ENCODE data around the gene DDX24.
A peak's percentile ranks its signal among the peaks of the same experiment; 100 is the strongest.

GRCh38 chr14:94129111-94129757 is 48.2 kb upstream of the DDX24 start, which contains the start of gene IFI27L2:
- no peak for TF ChIP-seq MAX (CRISPR knock-in tag; IDR thresholded peaks at IDR 0.05)
- TF ChIP-seq CTCF (IDR thresholded peaks at IDR 0.05), result peak; percentile 19; the same call in 1 of the 2 replicates
- no peak for TF ChIP-seq SP1 (CRISPR knock-in tag; conservative IDR thresholded peaks at IDR 0.05)
- peak; percentile 40; the same call in 1 of the 2 replicates for TF ChIP-seq USF2 (CRISPR knock-in tag; IDR thresholded peaks at IDR 0.05)
- no peak for TF ChIP-seq CREB1 (CRISPR knock-in tag; IDR thresholded peaks at IDR 0.05)
- TF ChIP-seq FOXK1 (CRISPR knock-in tag; IDR thresholded peaks at IDR 0.05), result no peak
- no peak for TF ChIP-seq GTF2I (CRISPR knock-in tag; conservative IDR thresholded peaks at IDR 0.05)
- TF ChIP-seq ZNF281 (CRISPR knock-in tag; IDR thresholded peaks at IDR 0.05), result no peak
- TF ChIP-seq TCF7 (CRISPR knock-in tag; IDR thresholded peaks at IDR 0.05; ENCODE audit: low read depth), result no peak
- TF ChIP-seq NFE2L1 (CRISPR knock-in tag; IDR thresholded peaks at IDR 0.05), result no peak
- no peak for TF ChIP-seq ATF6 (CRISPR knock-in tag; IDR thresholded peaks at IDR 0.05)
- TF ChIP-seq ZBTB43 (CRISPR knock-in tag; IDR thresholded peaks at IDR 0.05), result no peak
- no peak for TF ChIP-seq NR1H2 (CRISPR knock-in tag; IDR thresholded peaks at IDR 0.05)
- TF ChIP-seq CREM (CRISPR knock-in tag; IDR thresholded peaks at IDR 0.05), result no peak

All from WTC11 (cell line).